T-helper 22 cell (primary cell): Measurements from ENCODE around the gene GPX4.

Experiments
- DNase-seq: peaks from one replicate; pipeline ENCODE4 v3.0.0-alpha.2; 2020; ENCODE audit warnings: low read depth

Gene GPX4

GRCh38 chr19:1130771-1131717 lies 27.2 kb downstream of the GPX4 start:
- no peak for DNase-seq

GRCh38 chr19:1131718-1132551 lies 28.1 kb downstream of the GPX4 start:
- DNase-seq = peak; percentile 84

- DNase-seq = no peak
Observed at GRCh38 chr19:1132552-1133383, 29.0 kb downstream of the GPX4 start.

GRCh38 chr19:1133471-1133929 lies 29.7 kb downstream of the GPX4 start:
- peak; percentile 80 for DNase-seq

- DNase-seq = no peak
Observed at GRCh38 chr19:1134431-1134830, 30.6 kb downstream of the GPX4 start.

GRCh38 chr19:1135454-1135853 lies 31.7 kb downstream of the GPX4 start:
- no peak for DNase-seq

GRCh38 chr19:1136201-1136600 lies 32.4 kb downstream of the GPX4 start:
- no peak for DNase-seq

GRCh38 chr19:1136621-1137317 lies 33.0 kb downstream of the GPX4 start:
- no peak for DNase-seq

- DNase-seq = no peak
Observed at GRCh38 chr19:1138121-1138520, 34.3 kb downstream of the GPX4 start.

- DNase-seq = no peak
Observed at GRCh38 chr19:1139126-1139525, 35.3 kb downstream of the GPX4 start.

- DNase-seq = no peak
Observed at GRCh38 chr19:1140272-1141027, 36.7 kb downstream of the GPX4 start.

- DNase-seq = no peak
Observed at GRCh38 chr19:1141944-1142343, 38.1 kb downstream of the GPX4 start.

GRCh38 chr19:1143828-1144399 lies 40.1 kb downstream of the GPX4 start:
- no peak for DNase-seq

- DNase-seq = no peak
Observed at GRCh38 chr19:1144741-1145140, 40.9 kb downstream of the GPX4 start.

GRCh38 chr19:1145635-1146411 lies 42.0 kb downstream of the GPX4 start:
- DNase-seq = no peak

GRCh38 chr19:1146412-1146699 lies 42.6 kb downstream of the GPX4 start:
- no peak for DNase-seq

- DNase-seq = no peak
Observed at GRCh38 chr19:1146858-1147780, 43.3 kb downstream of the GPX4 start.

GRCh38 chr19:1147934-1148549 lies 44.2 kb downstream of the GPX4 start:
- no peak for DNase-seq
